DOHH2 (cell line): ENCODE measurements around the gene SGCD.

Experiments used
- CTCF ChIP-seq: fragments of 200-600 bp; sonication (generic); IDR thresholded peaks from one replicate; pipeline ENCODE4 v1.5.1; 2014; ENCODE audit warnings: antibody characterized with exemption, mild to moderate bottlenecking, low read depth, low read length; ENCODE audit not compliant: poor library complexity, severe bottlenecking
- EZH2phosphoT487 ChIP-seq: fragments of 200-600 bp; sonication (generic); IDR thresholded peaks from 2 replicates; pipeline ENCODE4 v1.6.1; 2017; ENCODE audit warnings: borderline replicate concordance, mild to moderate bottlenecking, antibody characterized with exemption, low read length, moderate library complexity, mixed read lengths

- TF ChIP-seq CTCF (no peak), EZH2phosphoT487 (no peak)
These were observed 372.2 kb downstream of the SGCD start for GRCh38 chr5:156699147-156699546.
